ENCODE data around the gene XBP1.
A peak's percentile ranks its signal among the peaks of the same experiment; 100 is the strongest.
"Not testable (repeated sequence)": the region's sequence is repeated elsewhere in the genome, so short reads cannot be mapped to it uniquely, and the experiment has no call there.

The XBP1 gene

DNA sequence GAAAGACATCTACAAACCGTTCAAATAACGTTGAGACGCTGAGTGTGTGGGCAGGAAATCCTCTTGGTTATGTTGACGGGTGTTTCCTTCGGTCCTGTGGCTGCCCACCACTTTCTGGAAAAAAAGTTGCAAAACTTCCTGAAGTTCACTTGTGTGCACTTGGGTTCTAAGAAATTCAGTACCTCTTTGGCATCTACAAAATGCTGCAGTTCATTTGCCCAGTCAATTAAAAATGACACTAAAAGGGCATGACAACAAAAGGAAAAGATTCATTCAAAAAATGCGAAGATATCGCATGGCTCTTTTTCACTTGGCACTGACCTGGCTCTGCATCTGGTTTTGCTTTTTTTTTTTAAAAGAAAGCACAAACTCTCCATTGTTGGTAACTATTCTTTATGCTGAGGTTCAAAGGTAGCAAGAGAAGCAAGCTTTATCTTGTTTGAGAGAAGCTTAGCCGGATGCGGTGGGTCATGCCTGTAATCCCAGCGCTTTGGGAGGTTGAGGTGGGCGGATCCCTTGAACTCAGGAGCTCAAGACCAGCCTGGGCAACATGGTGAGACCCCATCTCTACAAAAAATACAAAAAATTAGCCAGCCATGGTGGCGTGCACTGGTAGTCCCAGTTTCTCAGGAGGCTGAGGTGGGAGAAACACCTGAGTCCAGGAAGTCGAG is 10.6 kb upstream of the XBP1 start:
- H3K4me3 ChIP-seq (ENCODE audit: low read depth, low read length) = no peak overlapping the region
- TF ChIP-seq, protein P1, sequence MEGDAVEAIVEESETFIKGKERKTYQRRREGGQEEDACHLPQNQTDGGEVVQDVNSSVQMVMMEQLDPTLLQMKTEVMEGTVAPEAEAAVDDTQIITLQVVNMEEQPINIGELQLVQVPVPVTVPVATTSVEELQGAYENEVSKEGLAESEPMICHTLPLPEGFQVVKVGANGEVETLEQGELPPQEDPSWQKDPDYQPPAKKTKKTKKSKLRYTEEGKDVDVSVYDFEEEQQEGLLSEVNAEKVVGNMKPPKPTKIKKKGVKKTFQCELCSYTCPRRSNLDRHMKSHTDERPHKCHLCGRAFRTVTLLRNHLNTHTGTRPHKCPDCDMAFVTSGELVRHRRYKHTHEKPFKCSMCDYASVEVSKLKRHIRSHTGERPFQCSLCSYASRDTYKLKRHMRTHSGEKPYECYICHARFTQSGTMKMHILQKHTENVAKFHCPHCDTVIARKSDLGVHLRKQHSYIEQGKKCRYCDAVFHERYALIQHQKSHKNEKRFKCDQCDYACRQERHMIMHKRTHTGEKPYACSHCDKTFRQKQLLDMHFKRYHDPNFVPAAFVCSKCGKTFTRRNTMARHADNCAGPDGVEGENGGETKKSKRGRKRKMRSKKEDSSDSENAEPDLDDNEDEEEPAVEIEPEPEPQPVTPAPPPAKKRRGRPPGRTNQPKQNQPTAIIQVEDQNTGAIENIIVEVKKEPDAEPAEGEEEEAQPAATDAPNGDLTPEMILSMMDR (IDR thresholded peaks at IDR 0.05; ENCODE audit: low read depth, low read length, missing control alignments) = no peak
- no peak for DNase-seq (ENCODE audit: low read depth)

- H3K4me3 ChIP-seq (ENCODE audit: low read depth, low read length) = no peak overlapping the region
- TF ChIP-seq, protein P1 (IDR thresholded peaks at IDR 0.05; ENCODE audit: low read depth, low read length, missing control alignments) = no peak
Measured at GRCh38 chr22:28808716-28809355, 8.5 kb upstream of the XBP1 start.

GRCh38 chr22:28805426-28805825 is 5.1 kb upstream of the XBP1 start:
- H3K4me3 ChIP-seq (ENCODE audit: low read depth, low read length); DNase-seq (ENCODE audit: low read depth): not testable (repeated sequence)

More at GRCh38 chr22:28808716-28809355, 8.5 kb upstream of the XBP1 start:
- DNase-seq (ENCODE audit: low read depth) = no peak

GRCh38 chr22:28802595-28803123 is 2.3 kb upstream of the XBP1 start:
- H3K4me3 ChIP-seq (ENCODE audit: low read depth, low read length) = no peak overlapping the region; the same call in 1 of the 2 replicates
- TF ChIP-seq, protein P1 (IDR thresholded peaks at IDR 0.05; ENCODE audit: low read depth, low read length, missing control alignments) = peak; percentile 3
- no peak for DNase-seq (ENCODE audit: low read depth)

DNA sequence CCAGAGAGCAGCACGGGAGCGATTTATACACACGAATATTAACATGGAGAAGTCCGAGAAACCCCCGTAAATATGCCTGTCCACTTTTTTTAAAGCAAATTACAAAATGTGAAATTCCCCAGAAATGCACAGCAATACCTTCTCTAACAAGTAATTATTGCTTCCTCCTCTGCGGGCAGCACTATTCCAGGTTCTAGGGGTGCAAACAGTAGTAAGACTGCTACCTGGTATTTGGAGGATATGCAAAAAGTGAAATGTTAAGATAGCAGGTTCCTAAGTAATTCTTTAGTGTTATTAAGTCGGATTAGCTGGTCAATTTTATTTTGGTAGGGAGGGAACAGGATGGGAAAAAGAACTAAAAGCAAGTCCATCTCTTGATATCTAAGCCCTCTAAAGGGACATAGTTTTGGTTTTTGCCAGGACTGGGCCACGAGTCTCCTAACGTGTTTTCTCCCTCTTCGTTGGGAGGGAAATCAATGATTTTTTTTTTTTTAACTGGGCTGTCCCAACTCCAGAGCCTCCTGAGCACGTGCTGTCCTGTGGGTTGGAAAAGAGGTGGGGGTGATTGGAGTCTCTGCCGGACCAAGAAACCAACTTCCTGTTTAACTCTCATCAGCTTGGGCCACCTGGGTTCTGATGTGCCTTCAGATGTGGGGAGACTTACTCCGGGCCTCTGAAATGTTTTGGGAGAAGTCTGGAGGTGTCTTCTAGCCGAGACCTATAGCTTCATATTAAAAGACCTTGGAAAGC is 1.7 kb upstream of the XBP1 start:
- H3K4me3 ChIP-seq (ENCODE audit: low read depth, low read length) = peak overlapping the region; percentile 86
- no peak for DNase-seq (ENCODE audit: low read depth)

DNA sequence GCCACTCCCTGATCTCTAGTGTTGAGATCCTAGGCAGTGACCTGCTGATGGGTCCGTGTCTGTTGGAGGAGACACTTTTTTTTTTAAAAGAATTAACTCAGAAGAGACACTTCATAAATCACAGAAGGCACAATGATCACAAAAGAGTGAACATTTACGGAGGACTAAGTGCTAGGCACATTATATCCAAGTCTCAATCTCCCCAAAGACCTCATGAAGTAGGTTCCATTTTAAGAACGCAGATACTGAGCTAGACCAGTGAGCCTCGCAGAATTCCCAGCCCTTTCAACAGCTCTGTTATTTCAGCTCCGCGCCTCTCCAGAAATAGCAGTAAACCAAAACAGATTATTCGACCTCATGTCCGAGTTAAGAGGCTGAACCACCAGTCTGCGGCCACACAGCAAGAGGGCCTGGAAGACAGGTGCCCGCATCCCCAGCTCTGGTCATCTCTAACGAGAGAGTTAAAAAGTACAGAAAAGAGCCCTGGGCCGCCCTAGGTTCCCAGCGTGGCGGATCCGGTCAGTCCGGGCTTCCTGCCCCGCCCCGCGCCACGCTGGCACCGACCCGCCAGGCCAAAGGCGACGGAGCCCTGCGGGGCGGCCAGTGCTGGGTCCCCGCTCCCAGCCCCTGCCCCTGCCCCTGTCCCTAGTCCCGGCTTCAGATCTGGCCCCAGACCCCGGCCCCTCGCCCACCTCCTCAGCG is 612 bp downstream of the XBP1 start:
- peak overlapping the region; percentile 86 for H3K4me3 ChIP-seq (ENCODE audit: low read depth, low read length)
- DNase-seq (ENCODE audit: low read depth) = no peak
- TF ChIP-seq, protein P1 (IDR thresholded peaks at IDR 0.05; ENCODE audit: low read depth, low read length, missing control alignments) = no peak

More for the DNA sequence above, 1.7 kb upstream of the XBP1 start:
- TF ChIP-seq, protein P1 (IDR thresholded peaks at IDR 0.05; ENCODE audit: low read depth, low read length, missing control alignments) = no peak

All from GM12864 (cell line).